ENCODE measurements around the gene TEX101. TPM values are rescaled to one million over a fixed set of nuclear protein-coding genes. Genes with fewer than 3 reads are reported as not detected.
"Not testable (repeated sequence)": the region's sequence is repeated elsewhere in the genome, so short reads cannot be mapped to it uniquely, and the experiment has no call there.

The TEX101 gene
- total RNA-seq, 1 donor, result not detected

- Histone ChIP-seq H3K36me3 (ENCODE audit: insufficient read depth, low read length) (no peaks in the 10 kb centered on the region), H3K4me2 (ENCODE audit: insufficient read depth, low read length) (no peak overlapping the region), H2AFZ (ENCODE audit: low read length) (no peak overlapping the region), H4K20me1 (ENCODE audit: insufficient read depth, low read length) (no peaks in the 10 kb centered on the region), H3K27ac (ENCODE audit: low read depth, low read length) (no peak overlapping the region), H3K9me3 (ENCODE audit: low read depth, low read length) (no peaks in the 10 kb centered on the region), H3K4me3 (ENCODE audit: insufficient read depth, low read length) (no peak overlapping the region), H3K27me3 (ENCODE audit: insufficient read depth, low read length) (peaks cover 9% of the 10 kb centered on the region), H3K4me1 (ENCODE audit: insufficient read depth, low read length) (no peaks in the 10 kb centered on the region), H3K79me2 (ENCODE audit: insufficient read depth, low read length) (no peaks in the 10 kb centered on the region)
- TF ChIP-seq, protein P1, sequence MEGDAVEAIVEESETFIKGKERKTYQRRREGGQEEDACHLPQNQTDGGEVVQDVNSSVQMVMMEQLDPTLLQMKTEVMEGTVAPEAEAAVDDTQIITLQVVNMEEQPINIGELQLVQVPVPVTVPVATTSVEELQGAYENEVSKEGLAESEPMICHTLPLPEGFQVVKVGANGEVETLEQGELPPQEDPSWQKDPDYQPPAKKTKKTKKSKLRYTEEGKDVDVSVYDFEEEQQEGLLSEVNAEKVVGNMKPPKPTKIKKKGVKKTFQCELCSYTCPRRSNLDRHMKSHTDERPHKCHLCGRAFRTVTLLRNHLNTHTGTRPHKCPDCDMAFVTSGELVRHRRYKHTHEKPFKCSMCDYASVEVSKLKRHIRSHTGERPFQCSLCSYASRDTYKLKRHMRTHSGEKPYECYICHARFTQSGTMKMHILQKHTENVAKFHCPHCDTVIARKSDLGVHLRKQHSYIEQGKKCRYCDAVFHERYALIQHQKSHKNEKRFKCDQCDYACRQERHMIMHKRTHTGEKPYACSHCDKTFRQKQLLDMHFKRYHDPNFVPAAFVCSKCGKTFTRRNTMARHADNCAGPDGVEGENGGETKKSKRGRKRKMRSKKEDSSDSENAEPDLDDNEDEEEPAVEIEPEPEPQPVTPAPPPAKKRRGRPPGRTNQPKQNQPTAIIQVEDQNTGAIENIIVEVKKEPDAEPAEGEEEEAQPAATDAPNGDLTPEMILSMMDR (IDR thresholded peaks at IDR 0.05; ENCODE audit: extremely low read depth, low read depth, low read length), result no peak
- no peak for DNase-seq (ENCODE audit: insufficient read length, low spot score, missing footprints)
Observed at GRCh38 chr19:43372462-43372861, 42.2 kb upstream of the TEX101 start.

GRCh38 chr19:43377624-43378023 is 37.1 kb upstream of the TEX101 start:
- DNase-seq (ENCODE audit: insufficient read length, low spot score, missing footprints); H3K79me2 ChIP-seq (ENCODE audit: insufficient read depth, low read length): not testable (repeated sequence)

GRCh38 chr19:43380008-43380407 is 34.7 kb upstream of the TEX101 start:
- no peak overlapping the region for H3K4me2 ChIP-seq (ENCODE audit: insufficient read depth, low read length)
- no peaks in the 10 kb centered on the region for H3K36me3 ChIP-seq (ENCODE audit: insufficient read depth, low read length)
- no peak overlapping the region for H3K4me3 ChIP-seq (ENCODE audit: insufficient read depth, low read length)
- DNase-seq (ENCODE audit: insufficient read length, low spot score, missing footprints), result no peak
- no peak overlapping the region for H2AFZ ChIP-seq (ENCODE audit: low read length)
- no peaks in the 10 kb centered on the region for H3K79me2 ChIP-seq (ENCODE audit: insufficient read depth, low read length)
- TF ChIP-seq, protein P1 (IDR thresholded peaks at IDR 0.05; ENCODE audit: extremely low read depth, low read depth, low read length), result no peak
- H3K27me3 ChIP-seq (ENCODE audit: insufficient read depth, low read length), result peaks cover 8% of the 10 kb centered on the region
- H3K27ac ChIP-seq (ENCODE audit: low read depth, low read length), result no peak overlapping the region
- H3K9me3 ChIP-seq (ENCODE audit: low read depth, low read length), result no peaks in the 10 kb centered on the region
- H3K4me1 ChIP-seq (ENCODE audit: insufficient read depth, low read length), result no peaks in the 10 kb centered on the region
- H4K20me1 ChIP-seq (ENCODE audit: insufficient read depth, low read length), result no peaks in the 10 kb centered on the region

More at GRCh38 chr19:43377624-43378023, 37.1 kb upstream of the TEX101 start:
- not testable (repeated sequence) for H3K4me3 ChIP-seq (ENCODE audit: insufficient read depth, low read length); H2AFZ ChIP-seq (ENCODE audit: low read length); H3K27me3 ChIP-seq (ENCODE audit: insufficient read depth, low read length); H4K20me1 ChIP-seq (ENCODE audit: insufficient read depth, low read length); H3K9me3 ChIP-seq (ENCODE audit: low read depth, low read length); H3K27ac ChIP-seq (ENCODE audit: low read depth, low read length); H3K36me3 ChIP-seq (ENCODE audit: insufficient read depth, low read length); H3K4me1 ChIP-seq (ENCODE audit: insufficient read depth, low read length); H3K4me2 ChIP-seq (ENCODE audit: insufficient read depth, low read length)

DNA sequence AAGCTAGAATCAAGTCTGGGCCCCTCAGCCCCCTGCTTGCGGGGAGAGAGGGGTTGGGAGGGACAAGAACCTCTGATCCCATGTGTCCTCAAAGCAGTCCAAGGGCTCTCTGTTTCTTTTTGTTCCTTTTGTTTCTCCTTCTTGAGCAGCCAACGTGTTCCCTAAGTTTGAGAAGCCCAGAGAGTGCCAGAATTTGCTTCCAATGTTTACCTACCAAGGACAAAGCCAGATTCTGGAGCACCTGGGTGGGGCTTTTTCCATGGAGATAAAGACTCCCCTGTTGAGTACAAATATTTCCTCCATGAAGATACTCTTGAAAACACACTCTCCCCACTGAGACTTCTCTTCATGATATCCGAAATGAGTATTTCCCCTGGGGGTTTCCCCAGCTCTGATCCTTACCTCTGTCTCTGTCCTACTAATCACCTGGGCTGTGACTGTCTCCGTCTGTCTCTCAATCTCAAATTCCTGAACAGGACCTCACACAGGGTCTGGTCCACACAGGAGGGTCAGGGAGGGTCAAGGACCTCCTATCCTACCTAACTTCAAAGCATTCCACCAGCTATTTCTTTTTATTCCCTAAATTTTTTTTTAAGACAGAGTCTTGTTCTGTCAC is 33.8 kb upstream of the TEX101 start:
- peak; percentile 39 for DNase-seq (ENCODE audit: insufficient read length, low spot score, missing footprints)
- TF ChIP-seq, protein P1 (IDR thresholded peaks at IDR 0.05; ENCODE audit: extremely low read depth, low read depth, low read length), result no peak
- H3K27me3 ChIP-seq (ENCODE audit: insufficient read depth, low read length), result peaks cover 8% of the 10 kb centered on the region
- H3K36me3 ChIP-seq (ENCODE audit: insufficient read depth, low read length), result no peaks in the 10 kb centered on the region
- no peaks in the 10 kb centered on the region for H3K4me1 ChIP-seq (ENCODE audit: insufficient read depth, low read length)
- no peaks in the 10 kb centered on the region for H3K79me2 ChIP-seq (ENCODE audit: insufficient read depth, low read length)
- no peak overlapping the region for H3K4me3 ChIP-seq (ENCODE audit: insufficient read depth, low read length)
- H3K9me3 ChIP-seq (ENCODE audit: low read depth, low read length), result no peaks in the 10 kb centered on the region
- no peak overlapping the region for H2AFZ ChIP-seq (ENCODE audit: low read length)
- H4K20me1 ChIP-seq (ENCODE audit: insufficient read depth, low read length), result no peaks in the 10 kb centered on the region
- no peak overlapping the region for H3K4me2 ChIP-seq (ENCODE audit: insufficient read depth, low read length)
- H3K27ac ChIP-seq (ENCODE audit: low read depth, low read length), result no peak overlapping the region

DNA sequence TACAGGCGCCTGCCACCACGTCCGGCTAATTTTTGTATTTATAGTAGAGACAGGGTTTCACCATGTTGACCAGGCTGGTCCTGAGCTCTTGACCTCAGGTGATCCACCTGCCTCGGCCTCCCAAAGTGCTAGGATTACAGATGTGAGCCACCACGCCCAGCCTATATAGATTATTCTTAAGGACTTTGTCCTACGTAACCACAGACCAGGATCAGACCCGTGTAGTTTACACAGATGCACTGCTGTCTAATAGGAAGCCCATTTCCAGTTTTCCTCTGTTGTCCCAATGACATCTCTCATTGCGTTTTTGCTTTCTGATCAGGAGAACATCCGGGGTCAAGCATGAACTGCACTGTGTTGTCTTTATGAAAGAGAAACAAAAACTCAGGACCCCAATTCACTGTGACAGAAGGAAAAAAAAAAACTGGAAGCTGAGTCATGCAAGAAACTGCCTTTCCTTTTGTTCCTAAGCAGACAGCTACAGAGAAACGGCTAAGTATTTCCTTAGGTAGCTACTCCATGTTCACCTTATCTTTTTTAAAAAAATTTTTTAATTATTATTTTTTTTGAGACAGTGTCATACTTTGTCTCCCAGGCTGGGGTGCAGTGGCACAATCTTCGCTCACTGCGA is 32.0 kb upstream of the TEX101 start:
- H3K4me2 ChIP-seq (ENCODE audit: insufficient read depth, low read length); H3K9me3 ChIP-seq (ENCODE audit: low read depth, low read length); DNase-seq (ENCODE audit: insufficient read length, low spot score, missing footprints); H2AFZ ChIP-seq (ENCODE audit: low read length); H4K20me1 ChIP-seq (ENCODE audit: insufficient read depth, low read length); H3K27ac ChIP-seq (ENCODE audit: low read depth, low read length); H3K27me3 ChIP-seq (ENCODE audit: insufficient read depth, low read length); H3K4me1 ChIP-seq (ENCODE audit: insufficient read depth, low read length); H3K36me3 ChIP-seq (ENCODE audit: insufficient read depth, low read length); H3K4me3 ChIP-seq (ENCODE audit: insufficient read depth, low read length); H3K79me2 ChIP-seq (ENCODE audit: insufficient read depth, low read length): not testable (repeated sequence)

DNA sequence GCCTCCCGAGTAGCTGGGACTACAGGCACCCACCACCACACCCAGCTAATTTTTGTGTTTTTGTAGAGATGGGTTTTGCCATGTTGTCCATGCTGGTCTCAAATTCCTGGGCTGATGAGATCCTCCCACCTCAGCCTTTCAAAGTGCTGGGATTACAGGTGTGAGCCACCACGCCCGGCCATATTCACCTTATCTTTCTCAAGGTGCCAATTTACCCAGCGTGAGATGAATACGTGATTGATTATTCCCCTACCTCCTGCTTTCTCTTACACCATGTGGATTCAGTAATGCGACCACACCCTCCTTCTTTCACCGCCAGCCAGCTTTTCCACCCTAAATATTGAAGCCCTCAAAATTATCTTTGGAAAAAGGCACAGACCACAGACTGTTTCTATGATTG is 31.4 kb upstream of the TEX101 start:
- H4K20me1 ChIP-seq (ENCODE audit: insufficient read depth, low read length); H3K4me3 ChIP-seq (ENCODE audit: insufficient read depth, low read length); H3K79me2 ChIP-seq (ENCODE audit: insufficient read depth, low read length); DNase-seq (ENCODE audit: insufficient read length, low spot score, missing footprints); H3K27me3 ChIP-seq (ENCODE audit: insufficient read depth, low read length); H3K4me1 ChIP-seq (ENCODE audit: insufficient read depth, low read length); H2AFZ ChIP-seq (ENCODE audit: low read length); H3K9me3 ChIP-seq (ENCODE audit: low read depth, low read length); H3K27ac ChIP-seq (ENCODE audit: low read depth, low read length); H3K36me3 ChIP-seq (ENCODE audit: insufficient read depth, low read length); H3K4me2 ChIP-seq (ENCODE audit: insufficient read depth, low read length): not testable (repeated sequence)

- not testable (repeated sequence) for H3K4me1 ChIP-seq (ENCODE audit: insufficient read depth, low read length); H2AFZ ChIP-seq (ENCODE audit: low read length); H3K27ac ChIP-seq (ENCODE audit: low read depth, low read length); H3K36me3 ChIP-seq (ENCODE audit: insufficient read depth, low read length); H3K27me3 ChIP-seq (ENCODE audit: insufficient read depth, low read length); H4K20me1 ChIP-seq (ENCODE audit: insufficient read depth, low read length); H3K4me3 ChIP-seq (ENCODE audit: insufficient read depth, low read length); DNase-seq (ENCODE audit: insufficient read length, low spot score, missing footprints); H3K4me2 ChIP-seq (ENCODE audit: insufficient read depth, low read length); H3K9me3 ChIP-seq (ENCODE audit: low read depth, low read length); H3K79me2 ChIP-seq (ENCODE audit: insufficient read depth, low read length)
Observed at GRCh38 chr19:43383759-43384158, 30.9 kb upstream of the TEX101 start.
